ENCODE results near the gene OR5AN1.
"Not testable (repeated sequence)": the region's sequence is repeated elsewhere in the genome, so short reads cannot be mapped to it uniquely, and the experiment has no call there.

OR5AN1 gene

GRCh38 chr11:59358595-59358994, at the start of gene OR5AN1:
OR5AN1 (plus strand) TSS chr11:59358895; CDS start chr11:59364459, 5,564 bp downstream.
- no peak for DNase-seq (ENCODE audit: low read depth in 1 of 2, low spot score in 1 of 2)

GRCh38 chr11:59335001-59335400, 23.7 kb upstream of the OR5AN1 start:
- no peak for DNase-seq (ENCODE audit: low read depth in 1 of 2, low spot score in 1 of 2)

- no peak for DNase-seq (ENCODE audit: low read depth in 1 of 2, low spot score in 1 of 2)
Measured at GRCh38 chr11:59336176-59336575, 22.5 kb upstream of the OR5AN1 start.

GRCh38 chr11:59336931-59337330, 21.8 kb upstream of the OR5AN1 start:
- DNase-seq (ENCODE audit: low read depth in 1 of 2, low spot score in 1 of 2): no peak

- DNase-seq (ENCODE audit: low read depth in 1 of 2, low spot score in 1 of 2): not testable (repeated sequence)
Measured at GRCh38 chr11:59349657-59350056, 9.0 kb upstream of the OR5AN1 start.

GRCh38 chr11:59355226-59355625, 3.5 kb upstream of the OR5AN1 start:
- no peak for DNase-seq (ENCODE audit: low read depth in 1 of 2, low spot score in 1 of 2)

- DNase-seq (ENCODE audit: low read depth in 1 of 2, low spot score in 1 of 2): no peak
Measured at GRCh38 chr11:59356561-59356960, 2.1 kb upstream of the OR5AN1 start.

- no peak for DNase-seq (ENCODE audit: low read depth in 1 of 2, low spot score in 1 of 2)
Measured at GRCh38 chr11:59358020-59358419, 675 bp upstream of the OR5AN1 start.

- DNase-seq (ENCODE audit: low read depth in 1 of 2, low spot score in 1 of 2): no peak
Measured at GRCh38 chr11:59365232-59366018, 6.7 kb downstream of the OR5AN1 start.

- no peak for DNase-seq (ENCODE audit: low read depth in 1 of 2, low spot score in 1 of 2)
Measured at GRCh38 chr11:59368238-59369022, 9.7 kb downstream of the OR5AN1 start.

GRCh38 chr11:59372324-59372723, 13.6 kb downstream of the OR5AN1 start:
- DNase-seq (ENCODE audit: low read depth in 1 of 2, low spot score in 1 of 2): not testable (repeated sequence)

GRCh38 chr11:59380263-59381059, 21.8 kb downstream of the OR5AN1 start:
- no peak for DNase-seq (ENCODE audit: low read depth in 1 of 2, low spot score in 1 of 2)

GRCh38 chr11:59394186-59394585, 35.5 kb downstream of the OR5AN1 start:
- no peak for DNase-seq (ENCODE audit: low read depth in 1 of 2, low spot score in 1 of 2)

GRCh38 chr11:59400461-59401261, 42.0 kb downstream of the OR5AN1 start:
- no peak for DNase-seq (ENCODE audit: low read depth in 1 of 2, low spot score in 1 of 2)

- DNase-seq (ENCODE audit: low read depth in 1 of 2, low spot score in 1 of 2): no peak
Measured at GRCh38 chr11:59401262-59401552, 42.5 kb downstream of the OR5AN1 start.

GRCh38 chr11:59403546-59403945, 44.9 kb downstream of the OR5AN1 start:
- no peak for DNase-seq (ENCODE audit: low read depth in 1 of 2, low spot score in 1 of 2)

GRCh38 chr11:59413646-59414045, 55.0 kb downstream of the OR5AN1 start:
- DNase-seq (ENCODE audit: low read depth in 1 of 2, low spot score in 1 of 2): no peak

GRCh38 chr11:59415111-59415510, 56.4 kb downstream of the OR5AN1 start:
- DNase-seq (ENCODE audit: low read depth in 1 of 2, low spot score in 1 of 2): no peak

- no peak for DNase-seq (ENCODE audit: low read depth in 1 of 2, low spot score in 1 of 2)
Measured at GRCh38 chr11:59416613-59417012, 57.9 kb downstream of the OR5AN1 start.

GRCh38 chr11:59417023-59417422, 58.3 kb downstream of the OR5AN1 start:
- DNase-seq (ENCODE audit: low read depth in 1 of 2, low spot score in 1 of 2): no peak

GRCh38 chr11:59418156-59418555, 59.5 kb downstream of the OR5AN1 start:
- DNase-seq (ENCODE audit: low read depth in 1 of 2, low spot score in 1 of 2): no peak

Data from activated CD4-positive, alpha-beta T cell treated with anti-CD3 and anti-CD28 coated beads, Interleukin-2, amount 50 U/mL, for 24 hours (primary cell).